Tongue (tissue), 2 donors: ENCODE results near the gene SPARC. TPM values are rescaled to one million over a fixed set of nuclear protein-coding genes. Genes with fewer than 3 reads are reported as not detected.
A peak's percentile ranks its signal among the peaks of the same experiment; 100 is the strongest.

ENCODE experiments used
- DNase-seq: peaks from one replicate; pipeline ENCODE4 v3.0.0-alpha.2; 2015
- total RNA-seq: library from RNA; depleted of rRNA; stranded (reverse); fragments of >200 nt; gene quantifications from one replicate; pipeline ENCODE4 v1.2.3, GENCODE V29; 2014

SPARC gene
- total RNA-seq, 1 donor from 2014 or later = 1,607 TPM

GRCh38 chr5:151659001-151659754 is 27.5 kb downstream of the SPARC start:
- peak; percentile 93 for DNase-seq

GRCh38 chr5:151657114-151657513 is 29.6 kb downstream of the SPARC start:
- DNase-seq = no peak

- no peak for DNase-seq
These were observed 30.4 kb downstream of the SPARC start for GRCh38 chr5:151656311-151656710.

GRCh38 chr5:151651997-151652645 is 34.6 kb downstream of the SPARC start:
- peak; percentile 90 for DNase-seq

- no peak for DNase-seq
These were observed 37.7 kb downstream of the SPARC start for GRCh38 chr5:151648988-151649387.

- no peak for DNase-seq
These were observed 38.6 kb downstream of the SPARC start for GRCh38 chr5:151648089-151648488.

GRCh38 chr5:151647320-151647861 is 39.3 kb downstream of the SPARC start:
- DNase-seq = no peak

- DNase-seq = no peak
These were observed 40.4 kb downstream of the SPARC start for GRCh38 chr5:151646334-151646733.

GRCh38 chr5:151643388-151643787 is 43.3 kb downstream of the SPARC start:
- DNase-seq = no peak

GRCh38 chr5:151642472-151643140 is 44.1 kb downstream of the SPARC start:
- no peak for DNase-seq

- DNase-seq = no peak
These were observed 48.1 kb downstream of the SPARC start for GRCh38 chr5:151638619-151639018.

- peak; percentile 63 for DNase-seq
These were observed 49.0 kb downstream of the SPARC start for GRCh38 chr5:151637676-151638075.

- DNase-seq = no peak
These were observed 52.8 kb downstream of the SPARC start for GRCh38 chr5:151633892-151634291.

- DNase-seq = no peak
These were observed 53.8 kb downstream of the SPARC start for GRCh38 chr5:151632941-151633340.

GRCh38 chr5:151632524-151632923 is 54.2 kb downstream of the SPARC start:
- no peak for DNase-seq

- DNase-seq = no peak
These were observed 54.8 kb downstream of the SPARC start for GRCh38 chr5:151631941-151632340.

GRCh38 chr5:151630088-151630487 is 56.6 kb downstream of the SPARC start:
- no peak for DNase-seq

GRCh38 chr5:151628112-151628823 is 58.4 kb downstream of the SPARC start:
- DNase-seq = no peak

- DNase-seq = no peak
These were observed 59.1 kb downstream of the SPARC start for GRCh38 chr5:151627650-151628049.

- DNase-seq = no peak
These were observed 61.4 kb downstream of the SPARC start for GRCh38 chr5:151625285-151625684.

GRCh38 chr5:151624476-151624875 is 62.2 kb downstream of the SPARC start:
- DNase-seq = peak; percentile 63

GRCh38 chr5:151622367-151623088 is 64.2 kb downstream of the SPARC start:
- no peak for DNase-seq
